CD1c-positive myeloid dendritic cell (primary cell): ENCODE measurements around the gene NXN.
"Not testable (repeated sequence)": the region's sequence is repeated elsewhere in the genome, so short reads cannot be mapped to it uniquely, and the experiment has no call there.

Experiments
- DNase-seq: peaks from one replicate; pipeline ENCODE4 v3.0.0-alpha.2; 2016; ENCODE audit errors: extremely low spot score

The NXN gene

GRCh38 chr17:917941-918740, 61.4 kb downstream of the NXN start:
- no peak for DNase-seq

- no peak for DNase-seq
Measured at GRCh38 chr17:917391-917811, 62.2 kb downstream of the NXN start.

GRCh38 chr17:916315-916714, 63.3 kb downstream of the NXN start:
- DNase-seq: no peak

GRCh38 chr17:915538-916201, 63.9 kb downstream of the NXN start:
- peak; percentile 87 for DNase-seq

GRCh38 chr17:914561-914960, 65.0 kb downstream of the NXN start:
- no peak for DNase-seq

- DNase-seq: no peak
Measured at GRCh38 chr17:913207-913606, 66.4 kb downstream of the NXN start.

- DNase-seq: no peak
Measured at GRCh38 chr17:909642-910323, 69.8 kb downstream of the NXN start.

GRCh38 chr17:907725-908124, 71.9 kb downstream of the NXN start:
- DNase-seq: no peak

GRCh38 chr17:905708-906107, 73.9 kb downstream of the NXN start:
- DNase-seq: not testable (repeated sequence)

GRCh38 chr17:903691-904481, 75.7 kb downstream of the NXN start:
- DNase-seq: no peak

GRCh38 chr17:902463-902862, 77.1 kb downstream of the NXN start:
- DNase-seq: no peak

GRCh38 chr17:901964-902363, 77.6 kb downstream of the NXN start:
- no peak for DNase-seq

GRCh38 chr17:901191-901950, 78.2 kb downstream of the NXN start:
- DNase-seq: no peak

- DNase-seq: no peak
Measured at GRCh38 chr17:900336-900934, 79.1 kb downstream of the NXN start.

GRCh38 chr17:897970-898619, 81.5 kb downstream of the NXN start:
- DNase-seq: no peak

- DNase-seq: peak; percentile 23
Measured at GRCh38 chr17:896953-897661, 82.5 kb downstream of the NXN start.

- no peak for DNase-seq
Measured at GRCh38 chr17:896454-896853, 83.1 kb downstream of the NXN start.

GRCh38 chr17:892958-893357, 86.6 kb downstream of the NXN start:
- no peak for DNase-seq

- DNase-seq: no peak
Measured at GRCh38 chr17:888998-889441, 90.6 kb downstream of the NXN start.
